Measurements from ENCODE around the gene KNG1. TPM values are rescaled to one million over a fixed set of nuclear protein-coding genes. Genes with fewer than 3 reads are reported as not detected.
A peak's percentile ranks its signal among the peaks of the same experiment; 100 is the strongest.

Gene KNG1
- total RNA-seq, 1 donor: not detected

DNA sequence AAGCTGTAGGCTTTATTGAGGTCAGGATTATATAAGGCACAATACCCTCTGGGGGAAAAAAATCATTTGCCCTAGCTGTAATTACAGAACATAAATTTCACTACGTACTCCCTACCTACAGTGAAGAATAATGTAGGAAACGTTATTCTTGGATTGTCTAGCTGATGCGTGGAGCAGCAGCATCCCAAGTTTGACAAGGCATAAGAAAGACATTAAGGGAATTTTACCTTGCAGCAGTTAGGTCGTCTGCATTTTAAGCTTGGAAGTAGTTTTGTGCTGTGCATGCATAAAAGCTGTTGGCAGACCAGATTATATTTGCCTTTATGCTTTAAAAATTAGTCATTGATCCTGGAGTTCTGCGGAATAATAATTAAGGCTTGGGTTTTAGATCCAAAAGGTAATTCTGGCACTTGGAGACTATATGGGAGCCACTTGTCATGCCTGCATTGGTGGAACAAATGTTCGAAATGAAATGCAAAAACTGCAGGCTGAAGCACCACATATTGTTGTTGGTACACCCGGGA, 68.4 kb downstream of the KNG1 start:
- TF ChIP-seq, protein P1, sequence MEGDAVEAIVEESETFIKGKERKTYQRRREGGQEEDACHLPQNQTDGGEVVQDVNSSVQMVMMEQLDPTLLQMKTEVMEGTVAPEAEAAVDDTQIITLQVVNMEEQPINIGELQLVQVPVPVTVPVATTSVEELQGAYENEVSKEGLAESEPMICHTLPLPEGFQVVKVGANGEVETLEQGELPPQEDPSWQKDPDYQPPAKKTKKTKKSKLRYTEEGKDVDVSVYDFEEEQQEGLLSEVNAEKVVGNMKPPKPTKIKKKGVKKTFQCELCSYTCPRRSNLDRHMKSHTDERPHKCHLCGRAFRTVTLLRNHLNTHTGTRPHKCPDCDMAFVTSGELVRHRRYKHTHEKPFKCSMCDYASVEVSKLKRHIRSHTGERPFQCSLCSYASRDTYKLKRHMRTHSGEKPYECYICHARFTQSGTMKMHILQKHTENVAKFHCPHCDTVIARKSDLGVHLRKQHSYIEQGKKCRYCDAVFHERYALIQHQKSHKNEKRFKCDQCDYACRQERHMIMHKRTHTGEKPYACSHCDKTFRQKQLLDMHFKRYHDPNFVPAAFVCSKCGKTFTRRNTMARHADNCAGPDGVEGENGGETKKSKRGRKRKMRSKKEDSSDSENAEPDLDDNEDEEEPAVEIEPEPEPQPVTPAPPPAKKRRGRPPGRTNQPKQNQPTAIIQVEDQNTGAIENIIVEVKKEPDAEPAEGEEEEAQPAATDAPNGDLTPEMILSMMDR (IDR thresholded peaks at IDR 0.05; ENCODE audit: insufficient read depth, low read length): no peak
- DNase-seq (ENCODE audit: low read depth): peak; percentile 6

DNA sequence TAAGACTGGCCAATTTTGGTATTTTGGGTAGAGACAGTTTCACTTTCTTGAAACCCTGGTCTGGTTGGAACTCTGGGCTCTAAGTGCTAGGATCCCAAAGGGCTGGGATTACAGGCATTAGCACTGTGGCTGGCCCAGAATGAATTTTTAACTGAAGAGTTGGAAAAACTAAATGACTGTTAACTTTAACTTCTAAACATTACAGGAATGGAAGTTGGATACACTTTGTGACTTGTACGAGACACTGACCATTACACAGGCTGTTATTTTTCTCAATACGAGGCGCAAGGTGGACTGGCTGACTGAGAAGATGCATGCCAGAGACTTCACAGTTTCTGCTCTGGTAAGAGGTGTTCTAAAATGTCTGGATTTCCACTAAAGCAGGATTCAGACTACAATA, 69.8 kb downstream of the KNG1 start:
- TF ChIP-seq, protein P1 (IDR thresholded peaks at IDR 0.05; ENCODE audit: insufficient read depth, low read length): no peak
- peak overlapping the region; percentile 90 for H3K4me3 ChIP-seq (ENCODE audit: low read depth, low read length)
- no peak for DNase-seq (ENCODE audit: low read depth)

More for the DNA sequence above, 68.4 kb downstream of the KNG1 start:
- H3K4me3 ChIP-seq (ENCODE audit: low read depth, low read length): peak overlapping the region; percentile 90

DNA sequence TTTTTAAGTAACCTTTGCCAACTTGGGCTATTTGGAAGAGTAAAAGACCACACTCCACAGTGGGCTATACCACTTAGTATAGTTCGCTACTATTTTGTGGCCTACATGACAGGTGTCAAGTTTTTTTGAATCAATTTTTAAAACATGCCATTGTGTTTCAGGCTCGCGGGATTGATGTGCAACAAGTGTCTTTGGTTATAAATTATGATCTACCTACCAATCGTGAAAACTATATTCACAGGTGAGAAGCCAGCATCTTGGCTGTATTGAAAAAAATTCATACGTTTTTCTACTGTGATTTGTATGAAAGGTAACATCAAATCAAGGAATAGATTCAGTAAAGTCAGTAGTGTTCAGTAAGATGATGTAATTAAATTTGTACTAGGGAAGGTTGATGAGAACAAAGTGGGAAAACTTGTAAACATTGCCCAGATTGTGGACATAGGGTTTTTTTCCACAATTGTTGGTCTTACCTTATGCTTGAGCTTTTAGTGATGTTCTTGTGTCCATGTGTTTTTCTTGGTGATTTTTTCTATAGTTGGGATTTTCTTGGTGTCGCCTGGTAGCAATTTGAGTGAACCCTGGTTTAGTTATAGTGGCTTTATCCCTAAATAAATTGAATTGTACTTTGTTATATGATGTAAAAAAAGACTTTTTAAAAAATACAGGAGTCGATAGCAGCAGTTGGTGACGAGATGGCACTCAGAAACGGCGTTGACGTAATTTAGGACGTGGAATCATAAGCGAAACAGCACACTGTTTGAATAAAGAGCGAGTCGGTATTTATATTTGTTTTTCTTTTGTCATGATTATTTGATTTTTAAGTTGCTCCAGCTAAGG, 70.7 kb downstream of the KNG1 start:
- peak overlapping the region; percentile 90 for H3K4me3 ChIP-seq (ENCODE audit: low read depth, low read length)
- TF ChIP-seq, protein P1 (IDR thresholded peaks at IDR 0.05; ENCODE audit: insufficient read depth, low read length): no peak
- DNase-seq (ENCODE audit: low read depth): peak; percentile 8

DNA sequence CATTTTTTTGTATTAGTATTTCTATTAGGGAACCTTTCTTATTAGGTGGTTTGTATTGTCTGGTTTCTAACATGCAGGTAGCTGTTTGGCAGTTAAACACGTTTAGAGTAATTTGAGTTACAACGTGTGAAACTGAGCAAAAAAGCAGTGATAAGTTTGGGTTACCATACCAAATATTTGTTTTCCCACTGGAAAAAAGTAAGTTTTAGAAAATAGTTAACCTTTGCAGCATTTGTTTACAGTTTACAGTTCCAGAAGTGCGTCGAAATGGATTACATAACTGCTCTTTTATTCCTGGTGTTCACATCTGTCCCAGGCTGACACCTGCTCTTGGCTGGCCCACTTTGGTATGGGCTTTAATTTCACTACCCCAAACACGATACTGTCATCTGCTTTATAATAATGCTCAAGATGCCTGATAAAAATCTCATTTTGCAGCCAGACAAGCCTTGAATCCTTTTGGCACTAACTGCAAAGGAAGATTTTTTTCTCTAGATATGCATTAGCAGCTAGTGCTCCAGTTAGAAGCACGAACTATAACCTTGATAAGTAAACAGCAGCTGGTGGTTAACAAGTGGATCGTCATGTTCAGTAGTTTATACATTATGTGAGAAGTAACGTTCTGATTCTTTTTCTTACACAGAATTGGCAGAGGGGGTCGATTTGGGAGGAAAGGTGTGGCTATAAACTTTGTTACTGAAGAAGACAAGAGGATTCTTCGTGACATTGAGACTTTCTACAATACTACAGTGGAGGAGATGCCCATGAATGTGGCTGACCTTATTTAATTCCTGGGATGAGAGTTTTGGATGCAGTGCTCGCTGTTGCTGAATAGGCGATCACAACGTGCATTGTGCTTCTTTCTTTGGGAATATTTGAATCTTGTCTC, 71.6 kb downstream of the KNG1 start:
- TF ChIP-seq, protein P1 (IDR thresholded peaks at IDR 0.05; ENCODE audit: insufficient read depth, low read length): no peak
- peak; percentile 13 for DNase-seq (ENCODE audit: low read depth)

DNA sequence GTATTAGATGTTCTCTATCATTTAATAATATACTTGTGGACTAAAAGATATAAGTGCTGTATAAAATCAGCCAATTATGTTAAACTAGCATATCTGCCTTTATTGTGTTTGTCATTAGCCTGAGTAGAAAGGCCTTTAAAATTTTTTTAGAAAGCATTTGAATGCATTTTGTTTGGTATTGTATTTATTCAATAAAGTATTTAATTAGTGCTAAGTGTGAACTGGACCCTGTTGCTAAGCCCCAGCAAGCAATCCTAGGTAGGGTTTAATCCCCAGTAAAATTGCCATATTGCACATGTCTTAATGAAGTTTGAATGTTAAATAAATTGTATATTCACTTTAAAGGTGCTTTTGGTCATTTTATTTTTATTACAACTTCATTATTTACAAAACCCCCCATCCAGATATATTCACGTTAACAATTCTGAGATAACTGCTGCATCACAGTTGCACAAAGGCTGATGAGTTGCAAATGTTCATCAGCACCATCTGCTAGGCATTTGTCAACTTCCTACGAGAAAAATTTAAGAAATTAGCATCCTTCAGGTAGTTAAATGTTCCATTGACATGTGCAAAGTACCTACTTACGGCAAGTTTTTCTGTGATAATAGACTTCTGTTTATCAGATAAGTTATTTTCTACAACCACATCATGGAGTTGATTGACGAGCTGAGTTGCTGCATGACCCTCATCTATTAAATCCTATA, 72.5 kb downstream of the KNG1 start:
- DNase-seq (ENCODE audit: low read depth): peak; percentile 42
- TF ChIP-seq, protein P1 (IDR thresholded peaks at IDR 0.05; ENCODE audit: insufficient read depth, low read length): no peak
- H3K4me3 ChIP-seq (ENCODE audit: low read depth, low read length): no peak overlapping the region

More for the DNA sequence above, 71.6 kb downstream of the KNG1 start:
- H3K4me3 ChIP-seq (ENCODE audit: low read depth, low read length): no peak overlapping the region

Data from fibroblast of the aortic adventitia (primary cell).